CD4-positive, alpha-beta memory T cell (primary cell): Measurements from ENCODE around the gene CNST. TPM values are rescaled to one million over a fixed set of nuclear protein-coding genes. Genes with fewer than 3 reads are reported as not detected.
"Not testable (repeated sequence)": the region's sequence is repeated elsewhere in the genome, so short reads cannot be mapped to it uniquely, and the experiment has no call there.

Source experiments
- CTCF ChIA-PET: fragments of 350-600 bp; sonication (Branson Sonifier 250); formaldehyde crosslinking; loops from one replicate; lab custom pipeline; 2021; ENCODE audit warnings: inconsistent platforms; ENCODE audit not compliant: partially characterized antibody; lab: Charles Lee
- POLR2A ChIA-PET: fragments of 350-600 bp; sonication (Branson Sonifier 250); formaldehyde crosslinking; loops from one replicate; lab custom pipeline; 2021; ENCODE audit not compliant: partially characterized antibody; lab: Charles Lee
- DNase-seq, 5 donors: peaks; one replicate each; pipeline versions ENCODE4 v3.0.0 to v3.0.0-alpha.2; 2020 to 2022; ENCODE audit warnings: mixed read lengths in 1 of 5
- H3K27ac ChIP-seq: one replicate; pipeline ENCODE4 v1.7.0; 2013; ENCODE audit warnings: low read depth, low read length
- H3K27me3 ChIP-seq: 2 replicates; pipeline ENCODE4 v1.7.0; 2013; ENCODE audit warnings: mild to moderate bottlenecking, low read length, moderate library complexity; ENCODE audit not compliant: insufficient read depth
- H3K36me3 ChIP-seq: 2 replicates; pipeline ENCODE4 v1.7.0; 2013; ENCODE audit warnings: mild to moderate bottlenecking, low read length, moderate library complexity; ENCODE audit not compliant: insufficient read depth
- H3K4me1 ChIP-seq: 2 replicates; pipeline ENCODE4 v1.7.0; 2013; ENCODE audit warnings: mild to moderate bottlenecking, low read length, moderate library complexity; ENCODE audit not compliant: insufficient read depth
- H3K4me3 ChIP-seq, 2 donors: one replicate each; pipeline ENCODE4 v1.7.0; 2013; ENCODE audit warnings: low read length in 2 of 2, mild to moderate bottlenecking in 1 of 2
- H3K9me3 ChIP-seq, 2 donors: one replicate each; pipeline ENCODE4 v1.7.0; 2013; ENCODE audit warnings: low read length in 2 of 2, control low read depth in 1 of 2; ENCODE audit not compliant: control insufficient read depth in 1 of 2
- H3K27ac Mint-ChIP-seq, 7 donors: one replicate each; pipeline ENCODE4 v1.8.0; 2020 to 2021; ENCODE audit warnings: mixed read lengths in 7 of 7, mild to moderate bottlenecking in 6 of 7, inconsistent platforms in 3 of 7, moderate library complexity in 3 of 7
- H3K27me3 Mint-ChIP-seq, 2 donors: one replicate each; pipeline ENCODE4 v1.8.0; 2020 to 2021; ENCODE audit warnings: mixed read lengths in 2 of 2
- H3K36me3 Mint-ChIP-seq, 2 donors: one replicate each; pipeline ENCODE4 v1.8.0; 2020 to 2021; ENCODE audit warnings: mixed read lengths in 2 of 2, inconsistent platforms in 1 of 2, mild to moderate bottlenecking in 1 of 2
- H3K4me1 Mint-ChIP-seq, 4 donors: one replicate each; pipeline ENCODE4 v1.8.0; 2020 to 2021; ENCODE audit warnings: mixed read lengths in 4 of 4, mild to moderate bottlenecking in 1 of 4
- H3K4me3 Mint-ChIP-seq, 8 donors: one replicate each; pipeline ENCODE4 v1.8.0; 2020 to 2021; ENCODE audit warnings: mixed read lengths in 8 of 8, mild to moderate bottlenecking in 7 of 8, moderate library complexity in 6 of 8, inconsistent platforms in 3 of 8
- H3K9me3 Mint-ChIP-seq, 8 donors: one replicate each; pipeline ENCODE4 v1.8.0; 2020 to 2021; ENCODE audit warnings: mixed read lengths in 8 of 8, mild to moderate bottlenecking in 5 of 8, inconsistent platforms in 3 of 8, moderate library complexity in 1 of 8
- intact Hi-C: fragments of 100-400 bp; cut with micrococcal nuclease; formaldehyde crosslinking; loops from one replicate; pipeline ENCODE4 v1.15.1; 2023
- polyA plus RNA-seq, 2 donors: library from polyadenylated mRNA; unstranded; fragments of 300-500 nt; fragmentation: Illumina TruSeq; gene quantifications; one replicate each; pipeline ENCODE4 v1.2.3, GENCODE V29; 2021
- total RNA-seq, 2 experiments: library from RNA; stranded (reverse); gene quantifications; one replicate each; pipeline ENCODE4 v1.2.3, GENCODE V29; 2021

Gene CNST
- total and polyA plus RNA-seq, 4 experiments from 2014 or later = 36.2 to 103 (median 78.1) TPM

GRCh38 chr1:246690100-246690499 lies 123.8 kb downstream of the CNST start:
- Mint-ChIP-seq H3K4me1 (peaks cover 0 to 3% (median 1%) of the 10 kb centered on the region in 4 donors), H3K36me3 (peaks cover 0 to 4% of the 10 kb centered on the region in 2 donors), H3K9me3 (peaks cover 0 to 20% (median 7%) of the 10 kb centered on the region in 8 donors), H3K27ac (no peak overlapping the region), H3K4me3 (peak overlapping the region in 1 of 8 donors; percentile 26), H3K27me3 (no peaks in the 10 kb centered on the region)
- Histone ChIP-seq H3K27ac (no peak overlapping the region), H3K4me3 (no peak overlapping the region), H3K36me3 (no peaks in the 10 kb centered on the region), H3K27me3 (no peaks in the 10 kb centered on the region), H3K9me3 (no peaks in the 10 kb centered on the region), H3K4me1 (peaks cover 7% of the 10 kb centered on the region)
- ChIA-PET POLR2A (no interaction called here), CTCF (interaction anchor here (1.1 to 1.7 kb wide), 4 partner anchors 23 to 192 kb away, joined by 3 to 4 read pairs (median 4); no protein-coding TSS in a partner anchor)
- intact Hi-C loops = no loop called here
- no peak for DNase-seq

GRCh38 chr1:246691622-246692495 lies 125.6 kb downstream of the CNST start:
- H3K27ac Mint-ChIP-seq = peak overlapping the region in 3 of 7 donors; percentile 48 to 67 (median 52)

DNA sequence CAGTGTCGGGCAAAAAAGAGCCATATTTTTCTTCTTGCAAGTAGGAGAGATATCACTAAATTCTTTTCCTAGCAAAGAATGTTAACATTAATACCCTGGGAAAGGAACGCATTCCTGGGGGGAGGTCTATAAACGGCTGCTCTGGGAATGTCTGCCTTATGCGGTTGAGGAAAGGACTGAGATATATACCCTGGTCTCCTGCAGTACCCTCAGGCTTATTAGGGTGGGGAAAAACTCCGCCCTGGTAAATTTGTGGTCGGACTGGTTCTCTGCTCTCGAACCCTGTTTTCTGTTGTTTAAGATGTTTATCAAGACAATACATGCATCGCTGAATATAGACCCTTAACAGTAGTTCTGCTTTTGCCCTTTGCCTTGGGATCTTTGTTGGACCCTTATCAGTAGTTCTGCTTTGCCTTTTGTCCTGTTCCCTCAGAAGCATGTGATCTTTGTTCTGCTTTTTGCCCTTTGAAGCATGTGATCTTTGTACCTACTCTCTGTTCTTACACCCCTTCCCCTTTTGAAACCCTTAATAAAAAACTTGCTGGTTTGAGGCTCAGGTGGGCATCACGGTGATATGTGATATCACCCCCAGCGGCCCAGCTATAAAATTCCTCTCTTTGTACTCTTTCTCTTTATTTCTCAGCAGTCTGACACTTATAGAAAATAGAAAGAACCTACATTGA lies 128.1 kb downstream of the CNST start:
- H3K27me3 ChIP-seq, intact Hi-C loops, H3K36me3 ChIP-seq, H3K36me3 Mint-ChIP-seq, H3K27ac ChIP-seq, DNase-seq, H3K9me3 ChIP-seq, H3K4me3 ChIP-seq, H3K4me3 Mint-ChIP-seq, POLR2A ChIA-PET, H3K27me3 Mint-ChIP-seq: not testable (repeated sequence)
- Mint-ChIP-seq H3K9me3 (peaks cover 0 to 20% (median 7%) of the 10 kb centered on the region in 8 donors), H3K27ac (peak overlapping the region in 2 of 7 donors; percentile 1 to 41), H3K4me1 (peaks cover 5 to 12% (median 7%) of the 10 kb centered on the region in 4 donors)
- CTCF ChIA-PET = interaction anchor here (2.0 kb wide), 1 partner anchor 196 kb away, joined by 10 read pairs; no protein-coding TSS in a partner anchor
- H3K4me1 ChIP-seq = peaks cover 14% of the 10 kb centered on the region

More at GRCh38 chr1:246691622-246692495, 125.6 kb downstream of the CNST start:
- no peaks in the 10 kb centered on the region for H3K9me3 ChIP-seq
- ChIA-PET POLR2A (no interaction called here), CTCF (no interaction called here)
- intact Hi-C loops = no loop called here
- no peak overlapping the region for H3K4me3 Mint-ChIP-seq
- no peak overlapping the region for H3K27ac ChIP-seq
- H3K4me1 ChIP-seq = peaks cover 7% of the 10 kb centered on the region
- no peak for DNase-seq
- H3K27me3 ChIP-seq = no peaks in the 10 kb centered on the region
- H3K36me3 Mint-ChIP-seq = peaks cover 0 to 4% of the 10 kb centered on the region in 2 donors
- H3K4me3 ChIP-seq = no peak overlapping the region
- no peaks in the 10 kb centered on the region for H3K27me3 Mint-ChIP-seq
- peaks cover 0 to 20% (median 7%) of the 10 kb centered on the region in 8 donors for H3K9me3 Mint-ChIP-seq
- peaks cover 0 to 7% (median 4%) of the 10 kb centered on the region in 4 donors for H3K4me1 Mint-ChIP-seq
- H3K36me3 ChIP-seq = no peaks in the 10 kb centered on the region

DNA sequence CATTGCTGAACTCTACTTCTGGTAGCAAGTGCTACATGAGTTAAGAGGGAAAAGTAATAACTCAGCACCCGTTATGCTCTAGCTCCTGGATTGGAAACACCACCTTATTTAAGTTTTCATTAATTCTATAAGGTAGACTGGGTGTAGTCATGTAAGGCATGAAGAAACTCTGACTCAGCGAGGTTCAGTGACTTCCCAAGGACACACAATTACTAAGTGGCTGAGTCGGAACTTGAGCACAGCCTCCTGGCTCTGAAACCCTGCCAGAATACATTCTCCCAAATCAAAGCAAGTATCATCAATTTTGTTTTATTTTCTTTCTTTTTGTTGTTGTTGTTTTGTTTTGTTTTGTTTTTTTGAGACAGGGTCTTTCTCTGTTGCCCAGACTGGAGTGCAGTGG lies 128.9 kb downstream of the CNST start:
- Mint-ChIP-seq H3K9me3 (peaks cover 0 to 20% (median 7%) of the 10 kb centered on the region in 8 donors), H3K27me3 (no peaks in the 10 kb centered on the region), H3K4me3 (no peak overlapping the region), H3K4me1 (peaks cover 3 to 13% (median 7%) of the 10 kb centered on the region in 4 donors), H3K27ac (no peak overlapping the region), H3K36me3 (peaks cover 0 to 4% of the 10 kb centered on the region in 2 donors)
- H3K9me3 ChIP-seq = no peaks in the 10 kb centered on the region
- no peak overlapping the region for H3K27ac ChIP-seq
- intact Hi-C loops = loop anchor here (5.0 kb wide), 1 partner anchor 57 kb away; no protein-coding TSS in a partner anchor
- H3K4me3 ChIP-seq = no peak overlapping the region
- ChIA-PET POLR2A (no interaction called here), CTCF (interaction anchor here (1.7 to 2.0 kb wide), 2 partner anchors 11 to 197 kb away, joined by 5 to 10 read pairs; no protein-coding TSS in a partner anchor)
- no peaks in the 10 kb centered on the region for H3K27me3 ChIP-seq
- no peak for DNase-seq
- H3K4me1 ChIP-seq = peaks cover 10% of the 10 kb centered on the region
- no peaks in the 10 kb centered on the region for H3K36me3 ChIP-seq

DNA sequence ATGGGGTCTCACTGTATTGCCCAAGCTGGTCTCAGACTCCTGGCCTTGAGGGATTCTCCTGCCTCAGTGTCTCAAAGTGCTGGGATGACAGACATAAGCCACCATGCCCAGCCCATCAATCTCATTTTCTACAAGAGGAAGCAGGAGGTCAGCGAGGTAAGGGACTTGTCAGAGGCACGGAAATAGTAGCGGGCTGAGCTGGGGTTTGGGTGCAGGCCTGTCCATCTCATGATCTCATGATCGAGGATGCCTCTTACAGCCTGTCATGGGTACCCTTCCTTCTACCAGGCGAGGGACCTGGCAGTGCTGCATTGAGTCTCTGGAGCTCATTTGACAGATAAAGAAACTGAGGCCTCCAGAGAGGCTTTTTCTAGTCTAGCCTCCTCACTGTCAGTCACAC lies 129.4 kb downstream of the CNST start:
- peaks cover 3 to 13% (median 7%) of the 10 kb centered on the region in 4 donors for H3K4me1 Mint-ChIP-seq
- Histone ChIP-seq H3K27me3 (no peaks in the 10 kb centered on the region), H3K9me3 (no peaks in the 10 kb centered on the region), H3K27ac (no peak overlapping the region), H3K4me3 (no peak overlapping the region), H3K36me3 (no peaks in the 10 kb centered on the region), H3K4me1 (peaks cover 10% of the 10 kb centered on the region)
- intact Hi-C loops = loop anchor here (5.0 kb wide), 1 partner anchor 57 kb away; no protein-coding TSS in a partner anchor
- H3K36me3 Mint-ChIP-seq = peaks cover 0 to 4% of the 10 kb centered on the region in 2 donors
- DNase-seq = no peak
- H3K27ac Mint-ChIP-seq = no peak overlapping the region
- H3K9me3 Mint-ChIP-seq = peaks cover 0 to 20% (median 7%) of the 10 kb centered on the region in 8 donors
- ChIA-PET CTCF (interaction anchor here (0.7 to 2.0 kb wide), 5 partner anchors 8 to 197 kb away, joined by 3 to 10 read pairs (median 3); no protein-coding TSS in a partner anchor), POLR2A (no interaction called here)
- H3K4me3 Mint-ChIP-seq = no peak overlapping the region
- no peaks in the 10 kb centered on the region for H3K27me3 Mint-ChIP-seq

DNA sequence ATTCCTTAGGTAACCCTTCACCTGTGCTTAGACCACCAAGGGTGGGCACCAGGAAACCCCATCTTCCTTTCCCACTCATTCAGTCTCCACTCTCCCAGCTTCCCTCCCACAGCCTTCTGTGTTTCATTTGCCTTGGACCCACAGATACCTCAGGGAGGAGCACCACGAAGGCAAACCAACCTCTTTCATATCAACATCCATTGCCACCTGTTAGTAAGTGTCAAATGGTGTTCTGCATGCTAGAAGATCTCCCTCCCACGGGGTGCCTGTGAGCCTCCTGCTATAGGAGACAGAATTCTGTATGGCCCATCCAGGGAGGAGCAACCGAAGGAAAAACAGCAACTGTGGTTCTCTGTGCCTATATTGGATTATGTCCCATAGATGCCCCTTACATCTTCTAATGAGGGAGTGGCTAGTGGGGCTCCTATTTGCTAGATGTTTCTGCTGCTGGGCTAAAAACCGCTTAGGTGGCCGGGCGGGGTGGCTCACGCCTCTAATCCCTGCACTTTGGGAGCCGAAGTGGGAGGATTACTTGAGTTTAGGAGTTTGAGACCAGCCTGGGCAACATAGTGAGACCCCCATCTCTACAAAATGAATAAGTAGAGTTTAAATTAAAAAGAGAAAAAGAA lies 132.3 kb downstream of the CNST start:
- Histone ChIP-seq H3K27ac (no peak overlapping the region), H3K36me3 (no peaks in the 10 kb centered on the region), H3K9me3 (no peaks in the 10 kb centered on the region), H3K27me3 (no peaks in the 10 kb centered on the region), H3K4me1 (peaks cover 10% of the 10 kb centered on the region), H3K4me3 (peak overlapping the region in 1 of 2 donors; percentile 4)
- H3K4me1 Mint-ChIP-seq = peaks cover 3 to 13% (median 6%) of the 10 kb centered on the region in 4 donors
- peaks cover 0 to 9% (median 4%) of the 10 kb centered on the region in 8 donors for H3K9me3 Mint-ChIP-seq
- no peaks in the 10 kb centered on the region for H3K27me3 Mint-ChIP-seq
- peak overlapping the region; percentile 38 to 85 (median 74) for H3K4me3 Mint-ChIP-seq
- intact Hi-C loops = loop anchor here (1.0 to 5.0 kb wide), 4 partner anchors 54 to 1546 kb away; partner anchors contain the start of genes CNST and TFB2M
- peak overlapping the region in 5 of 7 donors; percentile 11 to 53 (median 31) for H3K27ac Mint-ChIP-seq
- ChIA-PET CTCF (interaction anchor here (0.7 to 2.3 kb wide), 2 partner anchors 201 to 755 kb away, joined by 3 to 12 read pairs; no protein-coding TSS in a partner anchor), POLR2A (no interaction called here)
- no peak for DNase-seq
- H3K36me3 Mint-ChIP-seq = peaks cover 0 to 4% of the 10 kb centered on the region in 2 donors
